IMR-90 (cell line): Measurements from ENCODE around the gene PTX3. TPM values are rescaled to one million over a fixed set of nuclear protein-coding genes. Genes with fewer than 3 reads are reported as not detected.
A peak's percentile ranks its signal among the peaks of the same experiment; 100 is the strongest.

Experiments
- ATAC-seq: fragments of 200-7000 bp; cut with Tn5 transposase; 2 replicates; pipeline ENCODE4 v1.9.1; 2020; ENCODE audit warnings: low read depth, mild to moderate bottlenecking, moderate library complexity
- BruUV-seq: library from RNA; stranded (reverse); fragments of 400-500 nt; replicated peaks from 2 replicates; lab custom pipeline; 2021; lab: Mats Ljungman, UMichigan
- CTCF ChIA-PET: fragments of 300-600 bp; formaldehyde crosslinking; extraction: SDS; loops from one replicate; lab custom pipeline; 2021; ENCODE audit warnings: antibody characterized with exemption; lab: Yijun Ruan, JAX
- POLR2A ChIA-PET: fragments of 300-600 bp; sonication (Branson Sonifier 250); formaldehyde crosslinking; loops from one replicate; lab custom pipeline; 2022; ENCODE audit warnings: antibody characterized with exemption; ENCODE audit not compliant: unreplicated experiment; lab: Charles Lee
- DNase-seq: peaks from one replicate; pipeline ENCODE4 v3.0.0; 2013
- H2AFZ ChIP-seq: replicated peaks from 2 replicates; pipeline ENCODE3; 2013; ENCODE audit warnings: low read length, mild to moderate bottlenecking; ENCODE audit not compliant: poor library complexity
- H2AK5ac ChIP-seq: 2 replicates; pipeline ENCODE4 v1.6.1; 2013; ENCODE audit warnings: low read depth, low read length, inconsistent platforms
- H2AK9ac ChIP-seq: replicated peaks from 2 replicates; pipeline ENCODE3; 2013; ENCODE audit warnings: mild to moderate bottlenecking, low read depth, low read length, moderate library complexity; ENCODE audit not compliant: poor library complexity
- H2BK120ac ChIP-seq: 2 replicates; pipeline ENCODE4 v1.6.1; 2013; ENCODE audit warnings: low read depth, low read length, inconsistent platforms
- H2BK15ac ChIP-seq: 3 replicates; pipeline ENCODE4 v1.6.1; 2013; ENCODE audit warnings: low read depth, low read length, inconsistent platforms
- H2BK20ac ChIP-seq: 2 replicates; pipeline ENCODE4 v1.6.1; 2013; ENCODE audit warnings: low read depth, mild to moderate bottlenecking, inconsistent platforms, low read length, moderate library complexity
- H2BK5ac ChIP-seq: 2 replicates; pipeline ENCODE4 v1.6.1; 2013; ENCODE audit warnings: mild to moderate bottlenecking, low read depth, low read length, inconsistent platforms; ENCODE audit not compliant: poor library complexity, severe bottlenecking
- H3K14ac ChIP-seq: replicated peaks from 2 replicates; pipeline ENCODE4 v1.6.1; 2013; ENCODE audit warnings: low read depth, low read length, inconsistent platforms
- H3K18ac ChIP-seq: 2 replicates; pipeline ENCODE4 v1.6.1; 2013; ENCODE audit warnings: low read depth, low read length, control low read depth
- H3K23ac ChIP-seq: 2 replicates; pipeline ENCODE4 v1.6.1; 2013; ENCODE audit warnings: low read depth, low read length, inconsistent platforms
- H3K27ac ChIP-seq: 2 replicates; pipeline ENCODE4 v1.5.1; 2013; ENCODE audit warnings: mild to moderate bottlenecking, control low read depth, low read length; ENCODE audit not compliant: insufficient read depth
- H3K27me3 ChIP-seq: 2 replicates; pipeline ENCODE4 v1.6.1; 2013; ENCODE audit warnings: low read length; ENCODE audit not compliant: control insufficient read depth, insufficient read depth
- H3K36me3 ChIP-seq: 2 replicates; pipeline ENCODE4 v1.6.1; 2013; ENCODE audit warnings: low read length, mixed read lengths; ENCODE audit not compliant: control insufficient read depth, insufficient read depth
- H3K4ac ChIP-seq: 2 replicates; pipeline ENCODE4 v1.6.1; 2013; ENCODE audit warnings: low read depth, low read length, inconsistent platforms
- H3K4me1 ChIP-seq: 2 replicates; pipeline ENCODE4 v1.6.1; 2013; ENCODE audit warnings: low read length, mixed read lengths; ENCODE audit not compliant: control insufficient read depth, insufficient read depth
- H3K4me2 ChIP-seq: 2 replicates; pipeline ENCODE4 v1.6.1; 2013; ENCODE audit warnings: low read depth, mild to moderate bottlenecking, control low read depth, low read length, moderate library complexity
- H3K4me3 ChIP-seq: 2 replicates; pipeline ENCODE4 v1.5.1; 2013; ENCODE audit warnings: low read depth, mild to moderate bottlenecking, control low read depth, low read length, moderate library complexity; ENCODE audit not compliant: insufficient read depth
- H3K56ac ChIP-seq: 2 replicates; pipeline ENCODE4 v1.6.1; 2013; ENCODE audit warnings: low read length, inconsistent platforms; ENCODE audit not compliant: insufficient read depth; ENCODE audit errors: extremely low read depth
- H3K79me1 ChIP-seq, 2 experiments: 2 replicates each; pipeline ENCODE4 v1.6.1; 2013; ENCODE audit warnings: low read length in 2 of 2, inconsistent platforms in 1 of 2, low read depth in 1 of 2
- H3K9ac ChIP-seq: 2 replicates; pipeline ENCODE4 v1.6.1; 2013; ENCODE audit warnings: low read depth, low read length, control low read depth
- H3K9me1 ChIP-seq: 2 replicates; pipeline ENCODE4 v1.6.1; 2013; ENCODE audit warnings: low read length, inconsistent platforms; ENCODE audit not compliant: insufficient read depth
- H3K9me3 ChIP-seq: 2 replicates; pipeline ENCODE4 v1.6.1; 2013; ENCODE audit warnings: low read length; ENCODE audit not compliant: control insufficient read depth, insufficient read depth
- H4K20me1 ChIP-seq: 2 replicates; pipeline ENCODE4 v1.6.1; 2013; ENCODE audit warnings: low read length, inconsistent platforms; ENCODE audit not compliant: insufficient read depth
- H4K5ac ChIP-seq: 2 replicates; pipeline ENCODE4 v1.6.1; 2013; ENCODE audit warnings: mild to moderate bottlenecking, low read depth, low read length, control low read depth
- H4K8ac ChIP-seq, 2 experiments: 2 replicates each; pipeline ENCODE4 v1.6.1; 2013; ENCODE audit warnings: low read depth in 2 of 2, low read length in 2 of 2, control low read depth in 1 of 2, inconsistent platforms in 1 of 2
- H4K91ac ChIP-seq: 2 replicates; pipeline ENCODE4 v1.6.1; 2013; ENCODE audit warnings: low read depth, low read length, inconsistent platforms; ENCODE audit not compliant: insufficient read depth
- CEBPB ChIP-seq: IDR thresholded peaks from 2 replicates; pipeline ENCODE4 v1.6.1; 2012; ENCODE audit warnings: low read depth, low read length, improper control_type of control experiment
- FOS ChIP-seq: fragments of 150-350 bp; IDR thresholded peaks from 2 replicates; pipeline ENCODE4 v1.6.1; 2016; ENCODE audit warnings: low read depth, low read length
- RAD21 ChIP-seq: IDR thresholded peaks from 2 replicates; pipeline ENCODE4 v1.6.1; 2012; ENCODE audit warnings: low read length, improper control_type of control experiment
- SMC3 ChIP-seq: fragments of 150-350 bp; IDR thresholded peaks from 2 replicates; pipeline ENCODE4 v1.6.1; 2016; ENCODE audit warnings: low read depth, mild to moderate bottlenecking, antibody characterized with exemption, low read length, moderate library complexity
- WGBS, 2 experiments: methylation state at CpG; one replicate each; pipeline versions ENCODE4 v1.1.5 to v1.1.7; 2013; ENCODE audit warnings: missing lambda C conversion rate in 2 of 2; ENCODE audit not compliant: insufficient read length in 1 of 2; ENCODE audit errors: extremely low coverage in 2 of 2; 5-methylcytosine and 5-hydroxymethylcytosine counted together
- dilution Hi-C: fragments of 300-500 bp; cut with HindIII; formaldehyde crosslinking; loops from one replicate; pipeline ENCODE4 v1.14.3; 2018; ENCODE audit warnings: low sequenced_read_pairs; ENCODE audit not compliant: unreplicated experiment
- in situ Hi-C: fragments of 300-500 bp; cut with MboI; formaldehyde crosslinking; loops from 3 replicates; pipeline ENCODE4 v1.14.3; 2019; ENCODE audit warnings: low sequenced_read_pairs, inconsistent platforms, mixed read lengths
- intact Hi-C: fragments of 100-400 bp; cut with micrococcal nuclease; formaldehyde crosslinking; loops from 2 replicates; pipeline ENCODE4 v1.10.0; 2022
- polyA plus RNA-seq, 3 experiments: library from polyadenylated mRNA; depleted of rRNA; stranded (reverse); fragments of >200 nt; gene quantifications; 2 replicates each; pipeline ENCODE4 v1.2.3, GENCODE V29; 2012; ENCODE audit warnings: low replicate concordance in 1 of 3
- total RNA-seq: library from RNA; depleted of rRNA; stranded (reverse); fragments of >200 nt; gene quantifications from 2 replicates; pipeline ENCODE4 v1.2.3, GENCODE V29; 2012

PTX3 gene
- total and polyA plus RNA-seq, 2 of the 4 experiments (the other 2 are of a cell fraction): 97.9 to 135 TPM

DNA sequence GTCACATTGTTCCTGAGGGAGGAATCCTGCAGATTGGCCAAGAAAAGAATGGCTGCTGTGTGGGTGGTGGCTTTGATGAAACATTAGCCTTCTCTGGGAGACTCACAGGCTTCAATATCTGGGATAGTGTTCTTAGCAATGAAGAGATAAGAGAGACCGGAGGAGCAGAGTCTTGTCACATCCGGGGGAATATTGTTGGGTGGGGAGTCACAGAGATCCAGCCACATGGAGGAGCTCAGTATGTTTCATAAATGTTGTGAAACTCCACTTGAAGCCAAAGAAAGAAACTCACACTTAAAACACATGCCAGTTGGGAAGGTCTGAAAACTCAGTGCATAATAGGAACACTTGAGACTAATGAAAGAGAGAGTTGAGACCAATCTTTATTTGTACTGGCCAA is 6.1 kb downstream of the PTX3 start:
- H2BK15ac ChIP-seq: no peak overlapping the region
- CTCF ChIA-PET: interaction anchor here (1.1 to 1.4 kb wide), 2 partner anchors 50 to 240 kb away, joined by 3 to 4 read pairs; no protein-coding TSS in a partner anchor
- dilution Hi-C loops: no loop called here

More for the DNA sequence above, 6.1 kb downstream of the PTX3 start:
- Histone ChIP-seq H4K91ac (no peak overlapping the region), H2AK9ac (no peak overlapping the region), H2BK20ac (no peak overlapping the region), H3K9ac (no peak overlapping the region), H3K79me1 (peaks cover 0 to 25% of the 10 kb centered on the region in 2 experiments; a peak in 2 of 4 replicates), H2BK120ac (no peak overlapping the region), H4K5ac (peak overlapping the region; percentile 14; the same call in 1 of the 2 replicates), H3K9me3 (no peaks in the 10 kb centered on the region), H3K27me3 (no peaks in the 10 kb centered on the region), H3K4ac (no peak overlapping the region), H3K9me1 (no peaks in the 10 kb centered on the region), H2AFZ (no peak overlapping the region), H4K8ac (no peak overlapping the region; a peak in 1 of 4 replicates), H3K36me3 (peaks cover 5% of the 10 kb centered on the region), H3K27ac (peak overlapping the region; percentile 7; the same call in 1 of the 2 replicates), H3K14ac (no peak overlapping the region; the same call in 1 of the 2 replicates), H2AK5ac (no peak overlapping the region), H3K56ac (no peak overlapping the region), H3K4me2 (0 out of 2 replicates have a peak overlapping the region, but pooled peaks have one; percentile 8), H2BK5ac (no peak overlapping the region), H3K18ac (peak overlapping the region; percentile 20), H4K20me1 (no peaks in the 10 kb centered on the region), H3K4me3 (no peak overlapping the region), H3K4me1 (peaks cover 13% of the 10 kb centered on the region), H3K23ac (no peak overlapping the region)
- TF ChIP-seq SMC3 (no peak), FOS (no peak), CEBPB (peak; percentile 37; the same call in 1 of the 2 replicates), RAD21 (no peak)
- DNase-seq (peak; percentile 47), ATAC-seq (no peak; the same call in 1 of the 2 replicates)
- in situ Hi-C loops: no loop called here
- POLR2A ChIA-PET: no interaction called here
- TSS peak; percentile 90 for BruUV-seq
- no CpG with 5 or more reads among the region's 2 CpGs for WGBS, 2 experiments
- intact Hi-C loops: no loop called here
